ENCODE results near the gene ST3GAL6.

DNA sequence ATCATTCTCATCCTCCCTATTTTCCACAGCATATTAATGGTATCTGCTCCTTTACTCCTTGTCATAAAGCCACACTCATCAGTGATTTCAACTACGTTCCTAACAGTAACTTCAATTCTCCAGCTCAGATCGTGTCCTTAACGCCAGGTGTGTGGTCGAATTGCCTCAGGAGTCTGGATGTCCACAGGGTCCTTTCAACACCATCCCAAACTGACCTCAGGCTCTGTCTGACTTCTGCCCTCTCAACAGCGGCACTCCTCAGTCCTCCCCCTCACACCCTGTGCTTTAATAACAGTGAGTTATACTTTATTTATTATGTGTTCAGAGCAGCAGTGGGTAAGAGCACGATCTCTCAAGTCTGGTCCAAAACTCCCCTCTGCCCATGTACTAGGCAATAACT, 42.4 kb downstream of the ST3GAL6 start:
- TF ChIP-seq, protein P1, sequence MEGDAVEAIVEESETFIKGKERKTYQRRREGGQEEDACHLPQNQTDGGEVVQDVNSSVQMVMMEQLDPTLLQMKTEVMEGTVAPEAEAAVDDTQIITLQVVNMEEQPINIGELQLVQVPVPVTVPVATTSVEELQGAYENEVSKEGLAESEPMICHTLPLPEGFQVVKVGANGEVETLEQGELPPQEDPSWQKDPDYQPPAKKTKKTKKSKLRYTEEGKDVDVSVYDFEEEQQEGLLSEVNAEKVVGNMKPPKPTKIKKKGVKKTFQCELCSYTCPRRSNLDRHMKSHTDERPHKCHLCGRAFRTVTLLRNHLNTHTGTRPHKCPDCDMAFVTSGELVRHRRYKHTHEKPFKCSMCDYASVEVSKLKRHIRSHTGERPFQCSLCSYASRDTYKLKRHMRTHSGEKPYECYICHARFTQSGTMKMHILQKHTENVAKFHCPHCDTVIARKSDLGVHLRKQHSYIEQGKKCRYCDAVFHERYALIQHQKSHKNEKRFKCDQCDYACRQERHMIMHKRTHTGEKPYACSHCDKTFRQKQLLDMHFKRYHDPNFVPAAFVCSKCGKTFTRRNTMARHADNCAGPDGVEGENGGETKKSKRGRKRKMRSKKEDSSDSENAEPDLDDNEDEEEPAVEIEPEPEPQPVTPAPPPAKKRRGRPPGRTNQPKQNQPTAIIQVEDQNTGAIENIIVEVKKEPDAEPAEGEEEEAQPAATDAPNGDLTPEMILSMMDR (IDR thresholded peaks at IDR 0.05; ENCODE audit: extremely low read depth in 1 of 2, insufficient read depth in 1 of 2, low read depth in 1 of 2, low read length in 2 of 2), result no peak
- TF ChIP-seq POLR2A (IDR thresholded peaks at IDR 0.05; ENCODE audit: low read depth, low read length), result no peak

Measured in endothelial cell of umbilical vein (primary cell).